Spleen (tissue), 11 donors: ENCODE measurements around the gene RPP30. TPM values are rescaled to one million over a fixed set of nuclear protein-coding genes. Genes with fewer than 3 reads are reported as not detected.
"Not testable (repeated sequence)": the region's sequence is repeated elsewhere in the genome, so short reads cannot be mapped to it uniquely, and the experiment has no call there.

Source experiments
- DNase-seq: peaks from one replicate; pipeline ENCODE4 v3.0.0-alpha.2; 2020
- H3K27ac ChIP-seq, 8 donors: fragments of 200-600 bp; sonication (generic) in 7 of 8; 1 replicate in 4 of 8; 2 replicates in 4 of 8; pipeline versions ENCODE4 v1.5.0 to v1.8.0; 2016 to 2021; ENCODE audit warnings: inconsistent platforms in 4 of 8, mild to moderate bottlenecking in 4 of 8, moderate library complexity in 1 of 8
- H3K27me3 ChIP-seq, 7 donors: fragments of 200-600 bp; sonication (generic) in 6 of 7; replicated peaks in 1 of 7; 1 replicate in 4 of 7; 2 replicates in 3 of 7; pipeline versions ENCODE4 v1.5.0 to v1.8.0; 2016 to 2021; ENCODE audit warnings: inconsistent platforms in 3 of 7, mild to moderate bottlenecking in 1 of 7
- H3K36me3 ChIP-seq, 6 donors: fragments of 200-600 bp; sonication (generic) in 5 of 6; 1 replicate in 4 of 6; 2 replicates in 2 of 6; pipeline versions ENCODE4 v1.5.0 to v1.8.0; 2016 to 2021; ENCODE audit warnings: inconsistent platforms in 2 of 6
- H3K4me1 ChIP-seq, 6 donors: fragments of 200-600 bp; sonication (generic) in 5 of 6; 1 replicate in 3 of 6; 2 replicates in 3 of 6; pipeline versions ENCODE4 v1.5.0 to v1.8.0; 2016 to 2021; ENCODE audit warnings: inconsistent platforms in 3 of 6
- H3K4me3 ChIP-seq, 8 donors: fragments of 200-600 bp; sonication (generic) in 7 of 8; 1 replicate in 4 of 8; 2 replicates in 4 of 8; pipeline versions ENCODE4 v1.5.0 to v1.8.0; 2016 to 2021; ENCODE audit warnings: inconsistent platforms in 4 of 8, mild to moderate bottlenecking in 4 of 8, moderate library complexity in 2 of 8
- H3K9me3 ChIP-seq, 8 donors: fragments of 200-600 bp; sonication (generic) in 7 of 8; 1 replicate in 4 of 8; 2 replicates in 4 of 8; pipeline versions ENCODE4 v1.5.0 to v1.8.0; 2016 to 2021; ENCODE audit warnings: inconsistent platforms in 4 of 8
- POLR2A ChIP-seq, 3 donors: fragments of 450-650 bp; IDR thresholded peaks; one replicate each; pipeline ENCODE4 v1.5.1; 2017; ENCODE audit warnings: antibody characterized with exemption in 3 of 3, mild to moderate bottlenecking in 1 of 3
- POLR2AphosphoS5 ChIP-seq, 3 donors: sonication (generic); formaldehyde crosslinking; IDR thresholded peaks; one replicate each; pipeline ENCODE4 v1.5.1; 2017; ENCODE audit warnings: antibody characterized with exemption in 3 of 3
- WGBS, 5 donors: extraction: QIAGEN DNeasy Blood & Tissue Kit in 3 of 5; methylation state at CpG; one replicate each; pipeline versions ENCODE4 v1.1.5 to v1.1.7; 2013 to 2018; 5-methylcytosine and 5-hydroxymethylcytosine counted together
- intact Hi-C: fragments of 100-400 bp; cut with DNase I; formaldehyde crosslinking; loops from one replicate; pipeline ENCODE4 v1.15.0; 2023; ENCODE audit warnings: low total_unique reads
- polyA plus RNA-seq, 3 donors: library from polyadenylated mRNA; stranded (reverse); fragments of 200-250 nt; gene quantifications; one replicate each; pipeline ENCODE4 v1.2.1, GENCODE V29; 2013
- total RNA-seq, 7 donors: library from RNA; depleted of rRNA in 3 of 7; stranded (reverse); fragments of >200 nt in 3 of 7; fragmentation: NEBNext Ultra II Directional in 4 of 7; extraction: Animal tissue kit (Norgen Biotek cat#: 25700) in 4 of 7; gene quantifications; one replicate each; pipeline versions ENCODE4 v1.1.0 to v1.2.1, GENCODE V29; 2016 to 2021
- TF ChIP-seq, protein P1 (sequence below), 11 experiments: fragments of 200-600 bp in 7 of 11; fragments of 450-650 bp in 4 of 11; sonication (generic) in 4 of 11; IDR thresholded peaks in 8 of 11; conservative IDR thresholded peaks in 3 of 11; 1 replicate in 7 of 11; 2 replicates in 4 of 11; pipeline versions ENCODE4 v1.4.0 to v1.8.0; 2016 to 2021; ENCODE audit warnings: antibody characterized with exemption in 11 of 11, inconsistent platforms in 4 of 11, mild to moderate bottlenecking in 1 of 11
- donor health status: healthy with polysubstance abuse.
- donor health status: DM: no; HTN: no; CAD: no; lungs with moderate emphysema.
- donor health status: DM: no; HTN: no; CAD: no.
- donor health status: Bipolar disorder and iron deficiency.
- donor health status: healthy.
- donor health status: DM: no; HTN: no; CAD: no.
- donor health status: DM: yes; HTN: yes; CAD: no.

RPP30 gene
- total and polyA plus RNA-seq, 10 donors: 23.7 to 44.9 (median 31.7) TPM

DNA sequence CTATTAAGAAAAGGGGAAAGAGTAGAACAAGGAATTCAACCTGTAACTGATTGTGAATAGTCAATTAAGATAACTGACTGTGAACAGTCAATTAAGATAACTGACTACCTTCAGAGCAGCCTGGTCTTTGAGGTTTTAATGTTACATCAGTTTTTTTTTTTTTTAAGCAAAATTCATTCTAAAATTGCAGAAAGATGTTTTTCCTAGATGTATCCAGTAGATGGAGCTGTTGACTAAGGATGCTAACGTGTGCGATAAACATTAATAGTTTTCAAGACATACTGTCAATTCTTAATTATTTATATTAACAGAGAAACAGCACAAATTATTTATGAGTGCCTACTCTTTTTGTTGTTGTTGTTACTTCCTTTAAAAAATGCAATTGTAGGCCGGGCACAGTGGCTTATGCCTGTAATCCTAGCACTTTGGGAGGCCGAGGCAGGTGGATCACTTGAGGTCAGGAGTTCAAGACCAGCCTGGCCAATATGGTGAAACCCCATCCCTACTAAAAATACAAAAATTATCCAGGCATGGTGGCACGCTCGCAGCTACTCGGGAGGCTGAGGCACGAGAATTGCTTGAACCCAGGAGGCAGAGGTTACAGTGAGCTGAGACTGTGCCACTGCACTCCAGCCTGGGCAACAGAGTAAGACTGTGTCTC is 8.4 kb downstream of the RPP30 start:
- DNase-seq, H3K27ac ChIP-seq, intact Hi-C loops, H3K27me3 ChIP-seq, H3K4me3 ChIP-seq, H3K9me3 ChIP-seq, H3K4me1 ChIP-seq: not testable (repeated sequence)
- TF ChIP-seq, protein P1, sequence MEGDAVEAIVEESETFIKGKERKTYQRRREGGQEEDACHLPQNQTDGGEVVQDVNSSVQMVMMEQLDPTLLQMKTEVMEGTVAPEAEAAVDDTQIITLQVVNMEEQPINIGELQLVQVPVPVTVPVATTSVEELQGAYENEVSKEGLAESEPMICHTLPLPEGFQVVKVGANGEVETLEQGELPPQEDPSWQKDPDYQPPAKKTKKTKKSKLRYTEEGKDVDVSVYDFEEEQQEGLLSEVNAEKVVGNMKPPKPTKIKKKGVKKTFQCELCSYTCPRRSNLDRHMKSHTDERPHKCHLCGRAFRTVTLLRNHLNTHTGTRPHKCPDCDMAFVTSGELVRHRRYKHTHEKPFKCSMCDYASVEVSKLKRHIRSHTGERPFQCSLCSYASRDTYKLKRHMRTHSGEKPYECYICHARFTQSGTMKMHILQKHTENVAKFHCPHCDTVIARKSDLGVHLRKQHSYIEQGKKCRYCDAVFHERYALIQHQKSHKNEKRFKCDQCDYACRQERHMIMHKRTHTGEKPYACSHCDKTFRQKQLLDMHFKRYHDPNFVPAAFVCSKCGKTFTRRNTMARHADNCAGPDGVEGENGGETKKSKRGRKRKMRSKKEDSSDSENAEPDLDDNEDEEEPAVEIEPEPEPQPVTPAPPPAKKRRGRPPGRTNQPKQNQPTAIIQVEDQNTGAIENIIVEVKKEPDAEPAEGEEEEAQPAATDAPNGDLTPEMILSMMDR (IDR thresholded peaks at IDR 0.05 in 8 of 11, conservative IDR thresholded peaks at IDR 0.05 in 3 of 11): peak in 10 of 11 experiments; percentile 28 to 76 (median 58)
- 68 to 75% (median 71%) methylated on average over 8 of the region's 8 CpGs for WGBS, 5 donors
- H3K36me3 ChIP-seq: peaks cover 0 to 95% (median 52%) of the 10 kb centered on the region in 6 donors

GRCh38 chr10:90884431-90884830 is 12.7 kb downstream of the RPP30 start:
- H3K27ac ChIP-seq: no peak overlapping the region
- intact Hi-C loops: no loop called here
- no peaks in the 10 kb centered on the region for H3K9me3 ChIP-seq
- 82 to 94% (median 92%) methylated on average over 3 of the region's 3 CpGs for WGBS, 5 donors
- H3K36me3 ChIP-seq: peaks cover 0 to 96% (median 50%) of the 10 kb centered on the region in 6 donors
- no peak overlapping the region for H3K4me3 ChIP-seq
- no peaks in the 10 kb centered on the region for H3K4me1 ChIP-seq
- DNase-seq: no peak
- TF ChIP-seq, protein P1 (IDR thresholded peaks at IDR 0.05 in 8 of 11, conservative IDR thresholded peaks at IDR 0.05 in 3 of 11): no peak
- TF ChIP-seq POLR2AphosphoS5 (IDR thresholded peaks at IDR 0.05) (no peak), POLR2A (IDR thresholded peaks at IDR 0.05) (no peak)
- no peaks in the 10 kb centered on the region for H3K27me3 ChIP-seq

DNA sequence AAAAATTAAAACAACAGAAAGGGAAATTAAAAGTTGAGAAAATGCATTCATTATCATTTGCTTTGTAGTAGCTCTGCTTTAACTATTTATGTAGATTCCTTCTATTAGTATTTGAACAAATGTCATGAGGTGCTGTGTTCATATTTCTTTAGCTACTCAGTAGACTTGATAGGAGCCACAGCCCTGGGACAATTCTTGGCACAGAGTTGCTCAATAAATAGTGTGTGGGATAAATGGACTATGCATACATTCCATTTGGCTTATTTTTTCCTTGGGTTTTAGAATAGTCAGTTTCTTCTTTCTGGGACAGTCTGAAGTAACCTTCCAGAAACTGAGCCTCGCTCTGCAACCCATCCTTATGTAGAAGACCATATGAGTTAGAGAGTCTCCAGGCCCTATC is 13.4 kb downstream of the RPP30 start:
- H3K27ac ChIP-seq: no peak overlapping the region
- H3K9me3 ChIP-seq: no peaks in the 10 kb centered on the region
- H3K4me3 ChIP-seq: no peak overlapping the region
- TF ChIP-seq, protein P1 (IDR thresholded peaks at IDR 0.05 in 8 of 11, conservative IDR thresholded peaks at IDR 0.05 in 3 of 11): no peak
- no peak for TF ChIP-seq POLR2AphosphoS5 (IDR thresholded peaks at IDR 0.05)
- TF ChIP-seq POLR2A (IDR thresholded peaks at IDR 0.05): no peak
- intact Hi-C loops: no loop called here
- no peaks in the 10 kb centered on the region for H3K4me1 ChIP-seq
- peaks cover 0 to 98% (median 50%) of the 10 kb centered on the region in 6 donors for H3K36me3 ChIP-seq
- 96 to 100% (median 97%) methylated on average over 1 of the region's 1 CpG for WGBS, 5 donors
- no peak for DNase-seq
- no peaks in the 10 kb centered on the region for H3K27me3 ChIP-seq

DNA sequence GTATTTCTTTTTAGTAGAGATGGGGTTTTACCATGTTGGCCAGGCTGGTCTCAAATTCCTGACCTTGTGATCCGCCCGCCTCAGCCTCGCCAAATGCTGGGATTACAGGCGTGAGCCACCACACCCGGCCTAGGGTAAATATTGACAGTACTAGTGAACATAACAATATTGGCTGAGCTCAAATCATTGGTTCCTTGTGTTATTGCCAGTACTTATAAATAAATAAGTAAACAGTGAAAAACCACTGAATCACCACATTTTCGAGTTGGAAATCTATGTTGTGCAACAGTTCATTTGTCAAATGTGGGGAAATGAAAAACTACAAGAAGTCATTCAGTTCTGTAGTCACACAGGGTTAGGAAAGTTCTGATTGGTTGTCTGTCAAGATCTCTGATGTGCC is 15.8 kb downstream of the RPP30 start:
- WGBS, 5 donors: 82 to 95% (median 93%) methylated on average over 6 of the region's 6 CpGs
- Histone ChIP-seq H3K9me3 (no peaks in the 10 kb centered on the region), H3K4me3 (no peak overlapping the region), H3K36me3 (peaks cover 0 to 98% (median 51%) of the 10 kb centered on the region in 6 donors), H3K27me3 (no peaks in the 10 kb centered on the region), H3K4me1 (no peaks in the 10 kb centered on the region), H3K27ac (no peak overlapping the region)
- no peak for DNase-seq
- intact Hi-C loops: no loop called here
- TF ChIP-seq, protein P1 (IDR thresholded peaks at IDR 0.05 in 8 of 11, conservative IDR thresholded peaks at IDR 0.05 in 3 of 11): no peak
- no peak for TF ChIP-seq POLR2AphosphoS5 (IDR thresholded peaks at IDR 0.05)
- TF ChIP-seq POLR2A (IDR thresholded peaks at IDR 0.05): no peak
